Stimulated activated CD4-positive, alpha-beta T cell treated with anti-CD3 and anti-CD28 coated beads, Interleukin-4, amount 100 ng/mL, for 24 hours (primary cell): ENCODE measurements around the gene CCDC150.
"Not testable (repeated sequence)": the region's sequence is repeated elsewhere in the genome, so short reads cannot be mapped to it uniquely, and the experiment has no call there.

Experiments
- DNase-seq: peaks from one replicate; pipeline ENCODE4 v3.0.0-alpha.2; 2020

CCDC150 gene

GRCh38 chr2:196638765-196639164, 750 bp upstream of the CCDC150 start:
- no peak for DNase-seq

DNA sequence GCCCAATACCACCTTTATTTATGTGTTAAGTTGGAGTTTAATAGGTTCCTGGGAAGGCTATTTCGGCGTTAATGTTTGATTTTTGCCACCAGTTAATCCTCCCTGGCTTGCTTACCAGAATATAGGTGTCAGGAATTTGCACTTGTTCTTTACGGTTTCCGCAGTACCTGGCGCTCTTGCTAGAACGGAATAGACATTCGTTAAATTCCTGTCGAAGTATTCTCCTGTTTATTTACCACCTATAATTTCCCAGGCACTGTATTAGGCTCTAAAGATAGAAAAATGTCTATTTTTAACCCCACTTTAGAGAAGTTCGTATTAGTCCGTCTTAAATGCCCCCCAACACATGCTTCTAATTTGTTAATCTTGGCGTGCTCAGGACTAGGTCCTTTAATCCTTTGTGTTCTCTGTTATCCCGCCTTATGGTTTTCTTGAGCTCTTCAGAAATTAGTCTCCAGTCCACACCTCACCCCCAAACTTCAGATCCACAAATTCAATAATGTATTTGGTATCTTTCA, 575 bp downstream of the CCDC150 start:
- no peak for DNase-seq

DNA sequence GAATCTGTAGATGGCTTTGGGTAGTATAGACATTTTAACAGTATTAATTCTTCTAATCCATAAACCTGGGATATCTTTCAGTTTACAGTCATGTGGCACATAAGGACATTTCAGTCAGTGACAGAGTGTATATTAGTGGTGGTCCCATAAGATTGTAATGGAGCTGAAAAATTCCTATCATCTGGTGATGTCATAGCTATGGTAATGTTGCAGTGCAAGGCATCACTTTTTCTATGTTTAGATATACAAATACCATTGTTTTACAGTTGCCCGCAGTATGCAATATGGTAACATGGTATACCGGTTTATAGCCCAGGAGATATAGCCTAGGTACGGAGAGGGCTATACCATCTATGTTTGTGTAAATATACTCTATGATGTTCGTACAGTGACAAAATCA, 9.7 kb downstream of the CCDC150 start:
- no peak for DNase-seq

- no peak for DNase-seq
Observed at GRCh38 chr2:196651387-196652094, 12.0 kb downstream of the CCDC150 start.

DNA sequence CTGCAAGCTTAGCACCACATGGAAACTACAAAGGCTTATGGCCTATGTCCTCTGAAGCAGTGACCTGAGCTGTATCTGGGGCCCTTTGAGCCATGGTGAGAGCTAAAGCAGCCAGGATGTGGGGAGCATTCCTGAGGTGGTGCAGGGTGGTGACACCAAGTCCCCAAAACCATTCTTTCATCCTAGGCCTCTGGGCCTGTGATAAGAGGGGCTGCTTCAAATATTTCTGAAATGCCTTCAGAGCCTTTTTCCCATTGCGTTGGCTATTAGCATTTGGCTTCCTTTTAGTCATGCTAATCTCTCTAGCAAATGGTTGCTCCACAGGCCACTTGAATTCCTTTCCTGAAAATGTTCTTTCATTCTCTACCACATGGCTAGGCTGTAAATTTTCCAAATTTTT, 13.4 kb downstream of the CCDC150 start:
- no peak for DNase-seq

DNA sequence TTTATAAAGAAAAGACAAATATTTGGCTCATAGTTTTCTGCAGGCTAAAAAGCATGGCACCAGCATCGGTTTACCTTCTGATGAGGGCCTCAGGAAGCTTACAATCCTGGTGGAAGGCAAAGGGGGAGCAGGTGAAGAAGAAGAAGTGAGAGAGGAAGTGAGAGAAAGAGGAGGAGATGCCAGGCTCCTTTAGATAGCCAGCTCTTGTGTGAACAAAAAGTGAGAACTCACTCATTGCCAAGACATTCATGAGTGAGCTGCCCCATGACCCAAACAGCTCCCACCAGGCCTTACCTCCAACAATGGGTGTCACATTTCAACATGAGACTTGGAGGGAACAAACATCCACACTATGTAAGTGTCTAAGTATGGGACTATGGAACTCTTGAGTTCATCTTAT, 14.3 kb downstream of the CCDC150 start:
- no peak for DNase-seq

- DNase-seq, result no peak
Observed at GRCh38 chr2:196655761-196656160, 16.2 kb downstream of the CCDC150 start.

GRCh38 chr2:196657333-196657732, 17.8 kb downstream of the CCDC150 start:
- DNase-seq, result no peak

GRCh38 chr2:196659844-196660243, 20.3 kb downstream of the CCDC150 start:
- DNase-seq, result no peak

- DNase-seq, result no peak
Observed at GRCh38 chr2:196660244-196660643, 20.7 kb downstream of the CCDC150 start.

GRCh38 chr2:196670342-196670741, 30.8 kb downstream of the CCDC150 start:
- DNase-seq, result no peak

- DNase-seq, result no peak
Observed at GRCh38 chr2:196675963-196676362, 36.4 kb downstream of the CCDC150 start.

DNA sequence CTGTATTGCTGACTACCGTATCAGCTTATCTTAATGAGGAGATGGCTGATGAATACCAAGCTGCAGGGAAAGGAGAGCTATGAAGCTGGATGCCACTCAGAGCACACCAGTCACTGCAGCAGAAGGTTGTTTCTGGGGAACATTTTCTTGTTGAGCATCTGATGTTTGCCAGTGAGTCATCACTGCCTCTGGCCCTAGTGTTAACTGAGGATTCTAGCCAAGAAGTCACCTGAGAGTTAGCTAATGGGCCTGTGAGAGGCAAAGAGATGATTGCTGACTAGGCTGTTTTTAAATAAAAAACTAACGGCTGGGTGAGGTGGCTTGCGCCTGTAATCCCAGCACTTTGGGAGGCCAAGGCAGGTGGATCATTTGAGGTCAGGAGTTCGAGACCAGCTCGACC, 37.9 kb downstream of the CCDC150 start:
- DNase-seq, result no peak

GRCh38 chr2:196679368-196679767, 39.9 kb downstream of the CCDC150 start:
- no peak for DNase-seq

GRCh38 chr2:196681510-196681909, 42.0 kb downstream of the CCDC150 start:
- DNase-seq, result no peak

DNA sequence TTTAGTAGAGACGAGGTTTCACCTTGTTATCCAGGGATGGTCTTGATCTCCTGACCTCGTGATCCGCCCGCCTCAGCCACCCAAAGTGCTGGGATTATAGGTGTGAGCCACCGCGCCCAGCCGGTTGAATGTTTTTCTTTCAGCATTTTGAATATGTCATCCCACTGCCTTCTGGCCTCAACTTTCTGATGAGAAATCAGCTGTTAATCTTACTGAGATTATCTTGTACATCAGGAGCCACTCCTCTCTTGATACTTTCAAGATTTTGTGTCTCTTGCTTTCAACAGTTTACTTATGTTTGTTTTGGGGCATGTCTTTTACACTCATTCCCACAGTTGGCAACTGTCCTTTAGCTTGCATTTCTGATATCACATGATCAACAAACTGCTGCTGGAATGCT, 46.3 kb downstream of the CCDC150 start:
- no peak for DNase-seq

GRCh38 chr2:196686737-196687136, 47.2 kb downstream of the CCDC150 start:
- DNase-seq, result not testable (repeated sequence)

GRCh38 chr2:196696423-196697079, 57.0 kb downstream of the CCDC150 start:
- no peak for DNase-seq

DNA sequence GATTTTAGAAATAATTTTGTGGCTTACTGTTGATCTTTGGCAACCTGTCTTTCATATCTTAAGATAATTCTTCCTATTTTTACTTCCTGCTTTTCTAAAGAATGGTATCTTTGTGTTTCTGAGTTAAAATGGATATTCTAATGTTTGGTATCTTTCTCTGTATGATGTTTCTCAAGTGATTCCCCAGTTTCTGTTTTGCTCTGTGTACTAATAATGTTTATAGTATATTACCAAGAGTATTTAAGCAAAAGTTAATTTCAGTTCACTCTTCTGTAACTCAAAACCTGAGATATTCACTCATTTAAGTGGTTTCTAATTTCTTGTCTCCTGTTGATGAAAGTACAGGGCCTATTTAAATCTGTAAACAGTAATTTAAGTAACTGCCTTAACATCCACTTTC, 58.3 kb downstream of the CCDC150 start:
- DNase-seq, result no peak

DNA sequence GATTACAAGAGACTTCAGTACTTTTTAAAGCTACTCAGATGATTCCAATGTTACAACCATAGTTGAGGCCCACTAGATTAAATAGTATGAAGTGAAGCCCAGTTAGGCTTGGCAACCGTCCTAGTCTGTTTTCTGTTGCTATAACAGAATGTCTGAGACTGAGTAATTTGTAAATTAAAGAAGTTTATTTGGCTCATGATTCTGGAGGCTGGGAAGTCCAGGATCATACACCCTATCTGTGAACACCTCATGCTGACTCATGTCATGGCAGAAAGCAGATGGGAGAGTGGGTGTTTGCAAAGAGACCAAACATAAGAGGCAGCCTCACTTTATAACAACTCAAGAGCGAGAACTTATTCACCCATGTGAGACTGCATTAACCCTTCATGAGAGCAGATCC, 63.1 kb downstream of the CCDC150 start:
- DNase-seq, result no peak

- DNase-seq, result no peak
Observed at GRCh38 chr2:196703695-196704094, 64.2 kb downstream of the CCDC150 start.

DNA sequence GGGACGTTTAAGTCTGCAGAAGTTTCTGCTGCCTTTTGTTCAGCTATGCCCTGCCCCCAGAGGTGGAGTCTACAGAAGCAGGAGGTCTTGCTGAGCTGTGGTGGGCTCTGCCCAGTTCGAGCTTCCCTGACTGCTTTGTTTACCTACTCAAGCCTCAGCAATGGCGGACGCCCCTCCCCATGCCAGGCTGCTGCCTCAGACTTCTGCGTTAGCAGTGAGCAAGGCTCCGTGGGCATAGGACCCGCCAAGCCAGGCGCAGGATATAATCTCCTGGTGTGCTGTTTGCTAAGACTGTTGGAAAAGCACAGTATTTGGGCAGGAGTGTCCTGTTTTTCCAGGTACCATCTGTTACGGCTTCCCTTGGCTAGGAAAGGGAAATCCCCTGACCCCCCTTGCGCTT, 70.5 kb downstream of the CCDC150 start:
- DNase-seq, result not testable (repeated sequence)

DNA sequence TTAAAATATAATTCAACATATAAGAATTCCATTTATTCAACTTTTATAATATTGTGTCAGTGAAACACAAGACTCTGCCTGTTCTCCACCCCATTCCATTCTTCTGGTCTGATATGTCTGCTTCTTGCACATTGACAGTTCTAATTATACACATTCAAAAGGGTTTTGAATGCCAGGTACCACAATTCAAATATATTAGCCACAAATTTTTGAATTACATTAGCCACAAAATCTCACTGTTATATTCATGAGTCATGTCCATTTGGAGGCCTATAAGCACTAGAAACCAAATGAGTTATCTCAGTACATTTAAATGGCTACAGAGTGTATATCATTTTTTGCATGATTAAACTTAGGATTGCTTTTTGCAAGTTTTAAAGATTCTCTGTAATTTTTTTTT, 72.1 kb downstream of the CCDC150 start:
- DNase-seq, result no peak

DNA sequence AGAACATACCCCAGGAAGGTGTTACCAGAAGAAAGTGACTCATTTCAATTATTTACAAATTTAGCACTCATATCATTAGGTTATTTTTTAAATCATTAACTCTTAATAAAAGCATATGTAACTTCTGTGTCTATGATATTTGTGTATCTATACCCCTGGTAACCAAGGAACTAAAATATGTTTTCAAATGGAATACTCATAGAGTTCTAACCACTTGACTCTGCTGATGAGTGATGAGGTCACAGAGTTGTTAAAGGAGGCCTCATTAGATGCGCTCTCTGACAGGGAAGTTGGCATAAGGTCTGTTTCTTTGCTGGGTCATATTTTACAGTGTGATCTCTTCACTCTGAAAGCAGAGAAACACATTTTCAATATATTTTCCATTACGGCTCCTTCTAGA, 73.4 kb downstream of the CCDC150 start:
- DNase-seq, result no peak
